GM12878 (cell line): ENCODE results near the gene SLC12A3. TPM values are rescaled to one million over a fixed set of nuclear protein-coding genes. Genes with fewer than 3 reads are reported as not detected.

ENCODE experiments used
- ATAC-seq: fragments of 200-7000 bp; cut with Tn5 transposase; 3 replicates; pipeline ENCODE4 v1.9.1; 2020; ENCODE audit warnings: mild to moderate bottlenecking, moderate library complexity
- BruUV-seq: library from RNA; stranded (reverse); fragments of 400-500 nt; replicated peaks from 2 replicates; lab custom pipeline; 2021; lab: Mats Ljungman, UMichigan
- CTCF ChIA-PET: fragments of 300-600 bp; sonication (Branson Sonifier 250); formaldehyde crosslinking; extraction: SDS; loops from one replicate; lab custom pipeline; 2021; ENCODE audit warnings: inconsistent platforms; lab: Yijun Ruan, JAX
- POLR2A ChIA-PET: fragments of 350-600 bp; formaldehyde crosslinking; extraction: SDS; loops from one replicate; lab custom pipeline; 2021; ENCODE audit warnings: inconsistent platforms; lab: Charles Lee
- RAD21 ChIA-PET: fragments of 300-600 bp; sonication (Branson Sonifier 250); formaldehyde crosslinking; loops from one replicate; lab custom pipeline; 2023; ENCODE audit warnings: antibody characterized with exemption; ENCODE audit not compliant: unreplicated experiment; lab: Charles Lee
- SMC1A ChIA-PET: fragments of 300-600 bp; sonication (Branson Sonifier 250); formaldehyde crosslinking; loops from one replicate; lab custom pipeline; 2023; ENCODE audit not compliant: unreplicated experiment, uncharacterized antibody; lab: Charles Lee
- DNase-seq: peaks from one replicate; pipeline ENCODE4 v3.0.0-alpha.2; 2011; ENCODE audit warnings: low read depth, low spot score
- FAIRE-seq: peaks from 3 replicates; lab custom pipeline; 2011; peaks lifted over from hg19 to GRCh38; lab: Jason Lieb, UNC
- H2AFZ ChIP-seq: 2 replicates; pipeline ENCODE4 v1.6.0; 2011; ENCODE audit warnings: low read depth, low read length, control low read depth; ENCODE audit not compliant: control insufficient read depth
- H3K27ac ChIP-seq: 2 replicates; pipeline ENCODE4 v1.5.1; 2011; ENCODE audit warnings: control low read depth; ENCODE audit not compliant: control insufficient read depth, insufficient read depth
- H3K27me3 ChIP-seq, 2 experiments: replicated peaks in 1 of 2; 2 replicates each; pipeline versions ENCODE4 v1.6.0 to v1.6.1; 2011; ENCODE audit warnings: low read length in 1 of 2; ENCODE audit not compliant: control insufficient read depth in 2 of 2, insufficient read depth in 2 of 2
- H3K36me3 ChIP-seq, 2 experiments: 2 replicates each; pipeline ENCODE4 v1.5.1; 2011; ENCODE audit warnings: low read length in 1 of 2; ENCODE audit not compliant: control insufficient read depth in 2 of 2, insufficient read depth in 2 of 2
- H3K4me1 ChIP-seq: 2 replicates; pipeline ENCODE4 v1.6.1; 2011; ENCODE audit warnings: mild to moderate bottlenecking, low read length, moderate library complexity, mixed read lengths; ENCODE audit not compliant: control insufficient read depth, insufficient read depth
- H3K4me2 ChIP-seq: 2 replicates; pipeline ENCODE4 v1.6.0; 2011; ENCODE audit warnings: control low read depth; ENCODE audit not compliant: control insufficient read depth, insufficient read depth
- H3K4me3 ChIP-seq: fragments of 200-600 bp; sonication (generic); 2 replicates; pipeline ENCODE4 v1.5.1; 2016
- H3K79me2 ChIP-seq: 2 replicates; pipeline ENCODE4 v1.6.0; 2011; ENCODE audit warnings: low read length; ENCODE audit not compliant: control insufficient read depth, insufficient read depth
- H3K9ac ChIP-seq: 2 replicates; pipeline ENCODE4 v1.8.0; 2011; ENCODE audit warnings: low read length, control low read depth, mixed read lengths; ENCODE audit not compliant: control insufficient read depth, insufficient read depth
- H3K9me3 ChIP-seq: replicated peaks from 3 replicates; pipeline ENCODE4 v1.5.1; 2011; ENCODE audit warnings: mild to moderate bottlenecking, low read length; ENCODE audit not compliant: control insufficient read depth, insufficient read depth
- H4K20me1 ChIP-seq: 2 replicates; pipeline ENCODE4 v1.6.0; 2011; ENCODE audit not compliant: control insufficient read depth, insufficient read depth
- CHD4 ChIP-seq: fragments of 200-600 bp; sonication (generic); IDR thresholded peaks from 2 replicates; pipeline ENCODE4 v1.6.1; 2016; ENCODE audit warnings: mild to moderate bottlenecking
- CTCF ChIP-seq, 3 experiments: IDR thresholded peaks in 2 of 3; conservative IDR thresholded peaks in 1 of 3; 2 replicates each; pipeline ENCODE4 v1.5.1; 2011; ENCODE audit warnings: low read depth in 3 of 3, low read length in 3 of 3, mild to moderate bottlenecking in 3 of 3, control low read depth in 2 of 3, moderate library complexity in 2 of 3, inconsistent platforms in 1 of 3, mixed read lengths in 1 of 3; ENCODE audit not compliant: control insufficient read depth in 2 of 3, insufficient read depth in 1 of 3; ENCODE audit errors: extremely low read depth in 1 of 3
- CUX1 ChIP-seq: IDR thresholded peaks from 2 replicates; pipeline ENCODE4 v1.6.1; 2012; ENCODE audit warnings: improper control_type of control experiment, low read depth, low read length; ENCODE audit not compliant: insufficient replicate concordance
- MAX ChIP-seq: IDR thresholded peaks from 2 replicates; pipeline ENCODE4 v1.6.1; 2012; ENCODE audit warnings: low read depth, low read length, improper control_type of control experiment
- NFYB ChIP-seq: IDR thresholded peaks from 2 replicates; pipeline ENCODE4 v1.6.1; 2011; ENCODE audit warnings: low read depth, mild to moderate bottlenecking, low read length, improper control_type of control experiment, moderate library complexity; ENCODE audit not compliant: insufficient read depth
- PBX3 ChIP-seq: IDR thresholded peaks from 2 replicates; pipeline ENCODE4 v1.6.1; 2011; ENCODE audit warnings: mild to moderate bottlenecking, low read depth, low read length, moderate library complexity; ENCODE audit not compliant: insufficient replicate concordance
- RAD21 ChIP-seq: IDR thresholded peaks from 2 replicates; pipeline ENCODE4 v1.6.1; 2011; ENCODE audit warnings: mild to moderate bottlenecking, low read depth, low read length, moderate library complexity; ENCODE audit not compliant: insufficient read depth
- RFX5 ChIP-seq: IDR thresholded peaks from 2 replicates; pipeline ENCODE4 v1.6.1; 2011; ENCODE audit warnings: low read depth, low read length, improper control_type of control experiment
- ZNF384 ChIP-seq: IDR thresholded peaks from 2 replicates; pipeline ENCODE4 v1.6.1; 2012; ENCODE audit warnings: low read depth, mild to moderate bottlenecking, low read length, improper control_type of control experiment, borderline replicate concordance
- WGBS: methylation state at CpG from one replicate; pipeline ENCODE4 v1.1.6; 2016; ENCODE audit warnings: low lambda C conversion rate; ENCODE audit not compliant: insufficient replicate concordance, insufficient coverage; ENCODE audit errors: missing lambda C conversion rate; 5-methylcytosine and 5-hydroxymethylcytosine counted together
- in situ Hi-C: fragments of 300-500 bp; cut with MboI; formaldehyde crosslinking; loops from 9 replicates; pipeline ENCODE4 v1.14.3; 2018; ENCODE audit warnings: mixed read lengths
- intact Hi-C: fragments of 100-400 bp; cut with micrococcal nuclease; formaldehyde crosslinking; loops from one replicate; pipeline ENCODE4 v1.14.2; 2022; ENCODE audit not compliant: unreplicated experiment
- polyA plus RNA-seq, 11 experiments: library from polyadenylated mRNA; depleted of rRNA in 4 of 11; unstranded in 6 of 11; stranded (reverse) in 5 of 11; fragments of >200 nt; fragmentation: Nextera tagmentation in 4 of 11; fragmentation: Illumina TruSeq in 1 of 11; extraction: Ambion mirVana in 4 of 11; extraction: Trizol in 1 of 11; gene quantifications; 1 replicate in 1 of 11; 2 replicates in 10 of 11; pipeline versions ENCODE4 v1.2.1 to v1.2.3, GENCODE V29; 2011 to 2016; ENCODE audit warnings: inconsistent platforms in 2 of 11, missing spikeins in 2 of 11, low read depth in 1 of 11
- total RNA-seq, 4 experiments: library from RNA; depleted of rRNA in 3 of 4; stranded (reverse); fragments of >200 nt in 3 of 4; fragmentation: Illumina TruSeq in 1 of 4; extraction: Trizol in 1 of 4; gene quantifications; 2 replicates each; pipeline versions ENCODE4 v1.2.1 to v1.2.3, GENCODE V29; 2013 to 2021

The SLC12A3 gene
- total and polyA plus RNA-seq, 10 of the 15 experiments (the other 5 are each of a cell fraction or from before 2014, with no cell fraction given): 0.05 to 6.3 (median 3.1) TPM

GRCh38 chr16:56956756-56957155 lies 91.7 kb downstream of the SLC12A3 start:
- Histone ChIP-seq H2AFZ (no peak overlapping the region), H3K79me2 (no peaks in the 10 kb centered on the region), H3K9ac (no peak overlapping the region), H3K9me3 (no peaks in the 10 kb centered on the region), H3K36me3 (no peaks in the 10 kb centered on the region), H3K4me3 (no peak overlapping the region), H3K27ac (no peak overlapping the region), H3K4me2 (no peak overlapping the region), H3K4me1 (0 out of 2 replicates have a peak, but pooled peaks cover under 1% of the 10 kb centered on the region), H4K20me1 (no peaks in the 10 kb centered on the region), H3K27me3 (no peaks in the 10 kb centered on the region)
- CTCF ChIA-PET: interaction anchor here (0.9 to 1.3 kb wide), 3 partner anchors 85 to 90 kb away, joined by 3 to 6 read pairs (median 4); no protein-coding TSS in a partner anchor
- RAD21 ChIA-PET: no interaction called here
- no TSS peak for BruUV-seq
- ATAC-seq (peak; percentile 46; the same call in 2 of the 3 replicates), DNase-seq (no peak), FAIRE-seq (no peak)
- POLR2A ChIA-PET: no interaction called here
- WGBS: 13% methylated on average over 4 of the region's 4 CpGs
- TF ChIP-seq CHD4: no peak
- TF ChIP-seq CUX1: no peak
- no peak for TF ChIP-seq ZNF384
- TF ChIP-seq RFX5: no peak
- no peak for TF ChIP-seq MAX
- peak; percentile 28; the same call in 1 of the 2 replicates for TF ChIP-seq RAD21
- no peak for TF ChIP-seq NFYB
- TF ChIP-seq CTCF (IDR thresholded peaks at IDR 0.05 in 2 of 3, conservative IDR thresholded peaks at IDR 0.05 in 1 of 3; ENCODE audit: control insufficient read depth in 2 of 3, extremely low read depth in 1 of 3, insufficient read depth in 1 of 3, low read depth in 3 of 3, low read length in 3 of 3): 0 out of 6 replicates have a peak, but pooled peaks of 2 of the 3 experiments have one; percentile 12 to 31
- no peak for TF ChIP-seq PBX3
- intact Hi-C loops (no loop called here), in situ Hi-C loops (no loop called here)
- SMC1A ChIA-PET: interaction anchor here (0.8 to 2.1 kb wide), 3 partner anchors 9 to 88 kb away, joined by 3 to 4 read pairs (median 3); no protein-coding TSS in a partner anchor
